Caki2 (cell line): ENCODE data around the gene PCDHA12. TPM values are rescaled to one million over a fixed set of nuclear protein-coding genes. Genes with fewer than 3 reads are reported as not detected.

ENCODE experiments used
- DNase-seq: peaks from one replicate; pipeline ENCODE4 v3.0.0-alpha.2; 2015; ENCODE audit warnings: low read depth
- in situ Hi-C: cut with HindIII; loops from 2 replicates; pipeline ENCODE4 v1.10.0; 2016; ENCODE audit warnings: low sequenced_read_pairs, low pct_unique_long_range_greater_than_20kb, mixed read lengths
- total RNA-seq: library from RNA; depleted of rRNA; stranded (reverse); fragments of >200 nt; shearing (Covaris generic); gene quantifications from 2 replicates; pipeline ENCODE4 v1.2.3, GENCODE V29; 2014; ENCODE audit warnings: low replicate concordance; rRNA removed

The PCDHA12 gene
- total RNA-seq, 1 experiment from 2014 or later: not detected

DNA sequence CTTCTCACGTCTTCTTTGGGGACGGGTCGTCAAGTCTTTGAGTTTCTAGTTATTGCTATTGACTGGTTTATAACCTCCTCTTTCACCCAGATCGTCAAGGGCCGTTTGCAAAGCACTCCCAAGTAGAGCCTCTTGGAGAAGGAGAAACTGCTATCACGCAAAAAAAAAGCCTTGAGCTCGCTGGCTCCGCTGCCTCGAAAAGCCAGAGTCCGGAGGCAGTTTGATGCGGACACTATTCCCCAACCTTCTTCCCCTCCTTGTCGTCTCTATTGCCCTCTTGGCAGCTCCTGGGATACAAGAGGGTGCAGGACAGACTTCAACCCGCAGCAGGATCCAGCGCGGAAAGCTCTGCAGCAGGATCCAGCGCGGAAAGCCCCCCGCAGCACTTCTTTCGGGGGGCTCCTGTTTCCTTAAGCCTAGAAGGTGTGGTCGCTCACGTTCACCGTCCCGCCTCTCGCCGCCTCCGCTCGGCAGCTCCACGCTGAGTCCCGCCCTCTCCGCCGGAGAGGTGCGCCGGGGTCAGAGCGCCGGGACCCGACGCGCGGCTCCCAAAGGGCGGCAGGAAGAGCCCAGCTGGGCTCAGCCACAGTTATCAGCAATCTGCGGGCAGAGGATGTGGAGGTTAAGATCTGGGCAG lies 50.8 kb downstream of the PCDHA12 start, which contains the start of gene PCDHAC1:
PCDHAC1 (plus strand) TSS at position 494 of the 637 bp plus-strand sequence. CDS start 594 bp downstream, outside the sequence.
- in situ Hi-C loops: no loop called here
- DNase-seq: no peak

DNA sequence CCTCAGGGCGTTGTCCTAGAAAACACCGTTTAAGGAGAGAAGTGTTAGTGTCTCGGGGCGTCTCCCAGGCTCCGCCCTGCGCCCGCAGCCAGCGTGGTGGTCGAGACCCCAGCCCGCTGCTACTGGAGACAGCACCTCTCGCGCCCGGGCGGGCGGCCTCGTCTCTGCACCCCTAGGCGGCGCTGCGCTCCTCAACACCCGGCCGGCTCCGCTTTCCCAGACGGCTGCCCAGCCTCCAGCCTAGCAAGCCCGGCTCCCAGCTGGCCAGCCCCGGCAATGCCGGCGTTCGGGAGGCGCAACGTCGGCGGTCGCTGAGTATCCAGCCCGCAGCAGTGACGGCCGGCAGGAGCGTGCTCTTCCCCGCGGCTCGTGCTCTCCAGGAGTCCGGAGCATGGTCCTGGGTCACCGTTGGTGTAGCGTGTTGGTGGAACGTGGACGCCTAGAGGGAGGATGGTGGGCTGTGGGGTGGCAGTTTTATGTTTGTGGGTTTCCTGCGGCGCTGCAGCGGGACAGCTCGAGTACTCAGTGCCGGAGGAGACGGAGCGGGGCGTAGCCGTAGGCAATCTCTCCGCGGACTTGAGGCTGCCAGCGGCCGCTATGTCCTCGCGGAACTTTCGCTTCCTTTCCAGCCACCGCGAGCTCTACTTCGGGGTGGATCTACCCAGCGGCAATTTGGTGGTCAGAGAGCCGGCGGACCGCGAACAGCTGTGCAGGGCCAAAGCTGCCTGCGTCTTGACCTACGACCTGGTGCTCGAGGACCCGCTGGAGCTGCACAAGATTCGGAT lies 51.5 kb downstream of the PCDHA12 start:
- in situ Hi-C loops: no loop called here
- no peak for DNase-seq

DNA sequence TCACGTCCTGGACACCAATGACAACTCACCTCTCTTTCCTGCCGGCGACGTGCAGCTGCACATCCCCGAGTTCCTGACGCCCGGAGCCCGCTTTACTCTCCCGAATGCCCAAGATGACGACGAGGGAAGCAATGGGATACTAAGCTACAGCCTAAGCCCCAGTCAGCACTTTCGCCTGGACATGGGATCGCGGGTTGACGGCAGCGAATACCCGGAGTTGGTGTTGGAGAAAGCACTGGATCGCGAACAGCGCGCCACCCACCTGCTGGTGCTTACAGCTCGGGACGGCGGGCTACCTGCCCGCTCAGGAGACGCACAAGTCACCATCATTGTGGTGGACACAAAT lies 52.1 kb downstream of the PCDHA12 start:
- no peak for DNase-seq
- in situ Hi-C loops: no loop called here

Other genes with a start within 250 kb of the PCDHA12 start
- gene CD14, start 242.1 kb upstream of the PCDHA12 start, total RNA-seq: 0.96 TPM in 1 of 2 replicates, not detected in the other
- 7.9 and 14.0 TPM in 2 replicates for gene TMCO6, start 235.9 kb upstream of the PCDHA12 start, total RNA-seq
- gene NDUFA2, start 227.7 kb upstream of the PCDHA12 start, total RNA-seq: 71.7 and 78.2 TPM in 2 replicates
- 36.9 and 57.5 TPM in 2 replicates for gene IK, start 227.5 kb upstream of the PCDHA12 start, total RNA-seq
- 26.2 and 30.2 TPM in 2 replicates for gene WDR55, start 210.4 kb upstream of the PCDHA12 start, total RNA-seq
- gene DND1, start 201.7 kb upstream of the PCDHA12 start, total RNA-seq: not detected in 2 replicates
- gene HARS1, start 183.9 kb upstream of the PCDHA12 start, total RNA-seq: 50.1 and 61.3 TPM in 2 replicates
- 30.0 and 41.5 TPM in 2 replicates for gene HARS2, start 183.9 kb upstream of the PCDHA12 start, total RNA-seq
- gene ZMAT2, start 174.9 kb upstream of the PCDHA12 start, total RNA-seq: 77.7 and 99.3 TPM in 2 replicates
- gene PCDHA1, start 89.2 kb upstream of the PCDHA12 start, total RNA-seq: not detected in 2 replicates
- gene PCDHA2, start 80.5 kb upstream of the PCDHA12 start, total RNA-seq: not detected in 2 replicates
- 0.10 TPM in 1 of 2 replicates, not detected in the other for gene PCDHA3, start 74.3 kb upstream of the PCDHA12 start, total RNA-seq
- 10.8 and 11.5 TPM in 2 replicates for gene PCDHA4, start 68.2 kb upstream of the PCDHA12 start, total RNA-seq
- 2.5 and 2.8 TPM in 2 replicates for gene PCDHA5, start 53.7 kb upstream of the PCDHA12 start, total RNA-seq
- 0.34 TPM in 1 of 2 replicates, not detected in the other for gene PCDHA6, start 47.3 kb upstream of the PCDHA12 start, total RNA-seq
- 0.10 TPM in 1 of 2 replicates, not detected in the other for gene PCDHA7, start 41.0 kb upstream of the PCDHA12 start, total RNA-seq
- 0.51 TPM in 1 of 2 replicates, not detected in the other for gene PCDHA8, start 34.1 kb upstream of the PCDHA12 start, total RNA-seq
- gene PCDHA9, start 26.9 kb upstream of the PCDHA12 start, total RNA-seq: not detected in 2 replicates
- gene PCDHA10, start 19.4 kb upstream of the PCDHA12 start, total RNA-seq: 0.03 and 0.06 TPM in 2 replicates
- 5.6 TPM in 1 of 2 replicates, not detected in the other for gene PCDHA11, start 6.4 kb upstream of the PCDHA12 start, total RNA-seq
- not detected in 2 replicates for gene PCDHA13, start 6.8 kb downstream of the PCDHA12 start, total RNA-seq
- gene PCDHAC1, start 51.0 kb downstream of the PCDHA12 start, total RNA-seq: 0.09 and 0.10 TPM in 2 replicates
- 2.8 and 4.6 TPM in 2 replicates for gene PCDHAC2, start 91.2 kb downstream of the PCDHA12 start, total RNA-seq
- gene PCDHB1, start 176.1 kb downstream of the PCDHA12 start, total RNA-seq: not detected in 2 replicates
- gene PCDHB2, start 219.3 kb downstream of the PCDHA12 start, total RNA-seq: not detected in 2 replicates
- not detected in 2 replicates for gene PCDHB3, start 225.2 kb downstream of the PCDHA12 start, total RNA-seq
- not detected in 2 replicates for gene PCDHB4, start 246.5 kb downstream of the PCDHA12 start, total RNA-seq